DMS 273 (cell line): ENCODE results near the gene TAF1A.
"Not testable (repeated sequence)": the region's sequence is repeated elsewhere in the genome, so short reads cannot be mapped to it uniquely, and the experiment has no call there.

Source experiments
- DNase-seq: peaks from one replicate; lab custom pipeline; 2025; ENCODE audit not compliant: unreplicated experiment; lab: John Stamatoyannopoulos, UW

Gene TAF1A

DNA sequence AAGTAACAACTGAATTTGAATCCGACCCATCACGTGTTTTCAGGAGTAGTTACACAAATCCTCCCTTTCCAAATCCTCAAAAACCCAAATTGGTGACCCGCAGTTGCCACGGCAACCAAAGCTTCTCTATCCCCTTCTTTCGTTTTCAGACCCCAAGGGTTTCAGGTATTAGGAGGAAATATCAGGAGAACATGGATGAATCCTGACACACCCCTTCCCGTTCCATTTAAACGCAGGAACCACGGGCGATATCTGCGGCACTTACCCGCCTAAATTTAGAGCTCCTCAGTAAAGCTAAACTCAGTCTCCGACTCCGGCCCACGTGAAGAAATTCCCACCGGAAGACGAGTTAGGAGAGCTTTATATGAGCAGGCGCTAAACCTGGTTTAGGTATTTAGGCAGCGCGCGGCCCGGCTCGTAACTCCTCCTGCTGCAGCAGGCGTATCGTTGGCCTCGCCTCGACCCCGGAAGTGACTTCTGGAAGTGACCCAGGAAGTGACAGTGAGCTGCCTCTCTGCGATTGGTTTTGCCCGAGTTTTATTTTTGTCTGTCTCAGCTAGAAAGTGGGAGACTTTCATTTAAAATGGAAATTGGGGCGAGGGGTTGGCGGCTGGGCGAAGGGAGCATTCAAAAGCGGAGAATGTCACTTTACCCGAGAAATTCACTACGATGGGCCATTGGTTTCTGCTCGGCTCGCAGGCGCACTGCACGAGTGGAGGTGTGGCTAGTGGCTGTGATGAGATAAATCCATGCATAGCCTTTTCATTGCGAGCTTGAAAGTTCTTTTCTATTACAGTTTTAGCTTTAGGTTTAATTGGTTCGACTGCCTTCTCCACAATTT is at the start of gene TAF1A:
TAF1A (minus strand) TSS at position 472 of the 841 bp plus-strand sequence.
- DNase-seq, result peak; percentile 95

DNA sequence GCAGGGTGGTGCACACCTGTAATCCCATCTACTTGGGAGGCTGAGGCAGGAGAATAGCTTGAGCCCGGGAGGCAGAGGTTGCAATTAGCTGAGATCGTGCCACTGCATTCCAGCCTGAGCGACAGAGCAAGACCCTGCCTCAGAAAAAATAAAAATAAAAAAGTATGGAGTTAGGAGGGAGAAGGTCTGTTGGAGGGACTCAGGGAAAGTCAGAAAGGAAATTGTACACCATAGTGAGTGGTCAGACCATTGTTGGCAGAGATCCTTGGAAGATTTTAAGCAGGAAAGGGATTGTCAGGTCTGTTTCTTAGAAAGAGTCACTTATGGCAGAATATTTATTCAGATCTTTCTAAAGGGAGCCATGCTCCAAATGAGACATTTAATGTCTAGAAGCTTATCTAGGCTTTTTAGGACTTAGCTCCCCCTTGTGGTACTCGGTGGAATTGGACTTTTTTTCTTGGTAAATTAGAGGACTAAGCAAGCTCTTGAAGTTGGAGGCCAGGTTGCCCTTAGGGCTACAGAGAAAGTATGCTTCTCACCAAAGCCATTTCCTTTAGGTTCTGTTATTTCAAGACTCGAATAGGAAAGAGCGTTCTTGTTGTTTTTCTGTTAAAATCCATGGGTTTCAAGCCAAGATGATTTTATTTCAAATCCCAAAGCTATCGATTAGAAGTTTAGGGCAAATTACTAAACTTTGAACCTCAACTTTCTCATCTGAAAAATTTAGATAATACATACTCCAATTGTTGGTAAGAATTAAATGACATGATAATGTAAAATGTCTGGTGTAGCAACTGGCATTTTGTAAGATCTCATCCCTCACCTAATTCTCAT is 44.7 kb upstream of the TAF1A start:
- peak; percentile 95 for DNase-seq

DNA sequence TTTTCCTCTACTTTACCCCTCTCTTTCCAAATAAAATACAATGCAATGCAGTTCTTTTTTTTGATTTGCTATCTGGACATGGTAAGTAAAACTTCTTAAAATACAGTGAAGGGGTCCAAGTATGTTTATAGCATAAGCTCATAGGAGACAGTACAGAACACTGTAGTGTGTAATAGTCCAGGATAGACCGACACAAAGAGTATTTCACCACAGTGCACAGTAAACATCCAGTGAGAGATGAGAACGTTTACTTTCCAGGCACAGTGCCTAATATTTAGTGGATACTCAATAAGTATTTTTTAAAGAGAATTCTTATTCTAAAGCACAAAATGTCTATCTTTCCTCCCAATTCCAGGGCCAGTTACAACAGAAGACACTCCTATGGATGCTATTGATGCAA is 43.0 kb upstream of the TAF1A start:
- no peak for DNase-seq

DNA sequence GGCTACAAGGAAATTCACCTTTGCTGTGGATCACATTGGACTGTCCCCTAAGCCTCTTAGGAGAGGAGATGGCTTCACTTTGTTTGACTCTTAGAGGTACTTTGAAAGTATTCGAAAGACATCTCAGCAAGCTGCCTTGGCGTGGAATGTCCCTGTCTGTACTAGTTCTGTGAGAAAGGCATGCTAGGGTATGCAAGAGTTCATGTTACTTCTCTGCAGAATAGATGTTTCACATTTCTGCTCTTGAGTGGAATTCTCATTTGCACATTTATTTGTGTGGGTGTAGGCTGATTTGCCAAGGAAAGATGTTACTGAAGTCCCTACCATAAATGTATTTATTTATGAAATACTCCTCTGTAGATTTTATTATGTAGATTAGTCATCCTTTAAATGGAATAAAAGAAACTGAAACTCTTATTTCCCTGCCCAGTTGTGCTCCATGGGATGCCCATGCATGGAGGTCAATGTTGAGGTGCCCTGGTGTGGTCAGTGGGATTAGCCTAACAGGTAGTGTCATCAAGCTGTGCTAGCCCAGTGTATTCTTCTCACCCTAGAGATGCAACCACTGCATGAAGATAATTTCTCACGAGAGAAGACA is 42.0 kb upstream of the TAF1A start:
- DNase-seq, result no peak

DNA sequence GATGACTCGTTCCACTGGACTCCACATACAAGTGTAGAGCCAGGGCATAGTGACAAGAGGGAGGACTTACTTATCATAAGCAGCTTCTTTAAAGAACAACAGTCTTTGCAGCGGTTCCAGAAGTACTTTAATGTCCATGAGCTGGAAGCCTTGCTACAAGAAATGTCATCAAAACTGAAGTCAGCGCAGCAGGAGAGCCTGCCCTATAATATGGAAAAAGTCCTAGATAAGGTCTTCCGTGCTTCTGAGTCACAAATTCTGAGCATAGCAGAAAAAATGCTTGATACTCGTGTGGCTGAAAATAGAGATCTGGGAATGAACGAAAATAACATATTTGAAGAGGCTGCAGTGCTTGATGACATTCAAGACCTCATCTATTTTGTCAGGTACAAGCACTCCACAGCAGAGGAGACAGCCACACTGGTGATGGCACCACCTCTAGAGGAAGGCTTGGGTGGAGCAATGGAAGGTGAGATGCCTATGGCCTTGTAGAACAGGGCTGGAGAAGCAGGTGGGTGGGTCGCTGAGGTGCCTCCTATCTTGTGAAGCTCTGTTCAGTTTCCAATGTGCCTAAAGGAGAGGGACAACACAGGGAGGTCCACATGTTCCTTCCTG is 40.3 kb upstream of the TAF1A start:
- DNase-seq, result no peak

DNA sequence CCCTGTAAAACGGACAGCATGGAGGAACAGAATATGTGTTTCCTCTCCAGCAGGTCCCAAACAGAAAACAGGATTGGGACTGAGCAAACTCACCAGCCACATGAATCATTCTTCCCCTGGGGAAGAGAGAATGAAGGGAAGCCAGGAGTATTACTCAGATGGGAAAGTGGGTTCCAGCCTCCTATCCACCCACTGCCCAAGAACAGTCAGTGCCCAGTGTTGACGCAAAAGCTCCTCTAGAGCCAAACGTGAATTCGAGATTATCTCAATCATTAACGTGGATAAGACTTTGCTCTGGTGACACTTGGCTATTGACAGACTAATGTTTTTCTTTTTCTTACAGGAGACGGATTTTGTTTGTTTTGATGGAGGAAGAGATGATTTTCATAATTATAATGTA is 37.5 kb upstream of the TAF1A start:
- no peak for DNase-seq

DNA sequence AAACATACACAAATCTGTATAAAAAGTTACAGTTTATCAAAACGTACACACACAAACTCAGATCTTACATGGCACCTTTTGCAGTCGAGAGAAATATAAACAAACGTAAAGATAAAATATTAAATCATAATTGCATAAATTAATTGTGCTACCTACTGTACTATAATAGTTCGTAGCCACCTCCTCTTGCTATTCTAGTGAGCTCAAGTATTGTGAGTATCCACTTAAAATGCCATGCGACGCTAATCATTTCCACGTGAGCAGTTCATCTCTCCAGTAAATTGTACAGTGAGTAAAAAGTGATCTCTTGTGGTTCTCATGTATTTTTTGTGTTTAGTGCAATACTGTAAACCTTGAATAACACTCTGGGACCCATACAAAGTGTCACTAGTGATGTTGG is 34.5 kb upstream of the TAF1A start:
- DNase-seq, result no peak

DNA sequence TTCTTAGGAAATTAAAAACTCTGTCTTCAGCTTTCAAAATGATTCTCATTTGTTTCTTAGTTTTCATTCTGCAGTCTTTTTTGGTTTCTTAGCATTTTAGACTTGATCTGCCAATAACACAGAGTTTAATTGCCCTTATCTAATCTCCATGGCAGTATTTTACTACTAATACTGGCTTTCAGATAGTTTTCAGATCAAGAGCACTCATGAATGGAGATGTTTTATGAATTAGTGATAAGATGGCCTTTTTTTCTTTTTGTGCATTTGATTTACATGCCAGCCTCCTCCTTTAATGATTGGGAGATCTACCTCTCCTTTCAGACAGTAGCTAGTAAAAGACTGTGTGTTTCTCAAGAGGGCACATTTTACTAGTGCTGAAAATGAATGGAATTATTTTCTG is 33.7 kb upstream of the TAF1A start:
- DNase-seq, result no peak

DNA sequence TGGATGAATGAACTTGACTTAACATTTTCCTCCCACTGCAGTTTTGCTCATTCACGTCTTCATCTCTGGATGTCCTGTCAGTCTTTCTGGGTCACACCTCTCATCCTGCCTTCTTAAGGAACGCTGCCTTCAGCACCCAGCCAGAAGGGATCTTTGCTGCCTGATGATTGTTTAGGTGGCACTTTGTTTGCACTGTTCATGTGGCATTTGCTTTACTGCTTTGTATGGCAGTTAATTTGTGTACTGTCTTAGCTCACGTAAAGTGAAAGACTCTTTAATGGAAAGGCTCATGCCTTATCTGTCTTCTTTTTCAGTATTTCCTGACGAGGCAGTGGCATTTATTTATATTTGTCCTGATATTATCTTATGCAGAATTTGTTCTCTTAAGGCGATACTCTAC is 33.0 kb upstream of the TAF1A start:
- no peak for DNase-seq

DNA sequence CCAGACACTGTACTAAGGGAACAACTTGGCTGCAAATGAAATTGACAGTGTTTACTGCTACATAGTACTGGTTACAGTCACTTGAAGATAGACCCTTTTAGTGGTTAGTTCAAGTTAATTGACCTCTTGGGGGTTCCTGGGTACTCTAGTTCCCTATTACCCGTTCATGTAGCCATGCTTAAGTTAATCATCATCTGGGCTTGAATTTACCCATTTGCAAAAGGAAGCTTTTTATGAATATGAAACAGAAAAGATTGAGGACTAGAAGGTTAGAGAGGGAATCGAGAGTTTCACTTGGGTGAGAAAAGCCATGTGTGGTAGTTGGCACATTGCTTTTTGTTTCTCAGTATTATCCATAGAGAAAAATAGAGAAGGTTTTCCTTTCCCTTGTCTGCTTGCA is 30.8 kb upstream of the TAF1A start:
- DNase-seq, result no peak

DNA sequence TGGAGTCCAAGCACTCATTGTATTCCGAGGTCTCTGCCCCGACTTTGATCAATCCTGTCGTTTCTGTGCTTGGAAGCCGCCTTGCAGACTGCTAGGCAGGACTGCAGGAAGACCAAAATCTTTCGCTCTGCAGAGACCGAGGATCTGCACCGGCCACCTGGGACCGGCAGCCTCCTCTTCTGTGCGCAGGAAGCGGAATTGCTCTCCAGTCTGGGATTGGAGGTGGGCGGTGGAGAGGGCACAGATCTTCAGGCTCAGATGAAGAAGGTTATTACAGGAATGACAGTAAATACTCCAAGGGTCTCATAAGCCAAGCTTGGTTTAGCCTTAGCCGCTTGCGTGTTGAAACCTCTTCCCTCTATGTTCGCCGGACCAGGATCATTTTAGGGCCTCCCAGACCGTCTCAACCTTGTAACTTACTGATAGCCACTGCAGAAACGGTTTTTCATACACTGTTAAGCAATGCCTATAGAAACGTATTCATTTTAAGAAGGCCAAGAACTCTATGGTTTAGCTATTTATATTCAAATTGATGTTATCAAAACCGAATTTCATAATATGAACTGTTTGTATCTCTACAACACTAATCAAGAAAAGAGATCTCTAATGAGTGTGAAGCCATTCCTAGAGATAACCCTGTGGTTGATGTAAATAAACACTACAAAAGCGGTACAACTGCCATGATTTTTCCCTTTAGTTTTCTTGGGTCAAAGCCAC is 29.3 kb upstream of the TAF1A start:
- peak; percentile 63 for DNase-seq

DNA sequence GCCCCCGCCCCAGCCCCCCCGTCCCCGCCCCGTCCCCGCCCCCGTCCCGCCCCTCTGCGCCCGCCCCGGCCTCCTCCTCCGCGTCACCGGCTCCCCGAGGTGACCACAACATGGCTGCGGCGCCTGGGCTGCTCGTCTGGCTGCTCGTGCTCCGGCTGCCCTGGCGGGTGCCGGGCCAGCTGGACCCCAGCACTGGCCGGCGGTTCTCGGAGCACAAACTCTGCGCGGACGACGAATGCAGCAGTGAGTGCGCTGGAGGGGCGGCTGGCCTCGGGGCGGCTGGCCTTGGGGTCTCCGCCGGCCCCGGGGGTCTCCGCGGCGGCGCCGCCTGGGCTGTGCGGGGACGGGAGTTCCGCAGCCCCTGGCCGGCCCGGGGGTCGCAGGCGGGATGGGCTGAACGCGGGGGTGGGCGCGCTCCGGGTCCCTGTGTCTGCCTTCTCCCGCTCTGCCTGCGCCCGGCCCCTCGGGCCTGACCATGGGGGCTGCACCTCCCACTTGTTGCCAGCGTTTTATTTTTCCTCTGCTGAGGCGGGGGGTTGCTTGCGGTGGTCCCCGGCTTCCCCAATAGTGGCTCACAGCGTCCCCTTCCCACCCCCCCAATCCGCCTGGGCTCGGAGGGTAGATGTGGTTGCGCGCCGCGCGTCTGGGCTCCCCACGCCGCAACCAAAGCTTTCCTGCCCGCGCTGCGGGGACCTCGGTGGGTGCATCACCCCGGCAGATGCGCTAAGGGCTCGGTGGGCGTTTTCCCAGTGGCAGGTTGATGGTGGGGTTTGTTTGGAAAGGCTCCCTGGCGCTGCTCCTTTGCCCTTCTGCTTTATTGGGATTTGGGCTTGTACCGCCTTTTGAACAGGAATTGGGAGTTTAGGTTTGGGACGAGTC is 28.5 kb upstream of the TAF1A start, which contains the start of gene MIA3:
MIA3 (plus strand) TSS at position 97 of the 879 bp plus-strand sequence; CDS start at position 111, 14 bp downstream.
- peak; percentile 87 for DNase-seq

DNA sequence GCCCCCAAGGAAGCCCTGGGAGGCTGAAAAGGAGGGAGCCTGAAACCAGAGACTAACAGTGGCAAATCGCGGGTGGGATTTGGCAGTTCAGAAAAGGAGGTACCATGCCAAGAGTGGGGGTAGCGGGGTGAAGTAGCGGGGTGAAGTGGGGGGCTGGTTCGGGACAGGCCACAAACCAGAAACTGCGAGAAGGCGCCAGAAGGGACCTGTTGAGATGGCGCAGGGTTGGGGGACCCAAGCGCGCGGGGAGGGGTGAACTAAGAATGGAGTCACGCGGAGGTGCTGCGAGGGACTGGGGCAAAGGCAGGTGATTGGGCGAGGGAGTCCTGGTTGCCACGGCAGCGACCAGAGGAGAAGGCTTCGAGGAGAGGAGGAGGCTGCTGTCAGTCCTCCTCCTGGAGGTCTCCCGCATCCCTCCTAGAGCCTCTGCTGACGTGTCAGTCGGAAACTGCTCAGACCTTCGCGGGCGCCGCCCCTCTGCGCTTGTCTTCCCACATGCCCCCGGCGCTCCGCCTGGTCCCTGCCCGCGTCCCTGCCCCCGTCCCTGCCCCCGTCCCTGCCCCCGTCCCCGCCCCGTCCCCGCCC is 27.7 kb upstream of the TAF1A start:
- peak; percentile 99 for DNase-seq

DNA sequence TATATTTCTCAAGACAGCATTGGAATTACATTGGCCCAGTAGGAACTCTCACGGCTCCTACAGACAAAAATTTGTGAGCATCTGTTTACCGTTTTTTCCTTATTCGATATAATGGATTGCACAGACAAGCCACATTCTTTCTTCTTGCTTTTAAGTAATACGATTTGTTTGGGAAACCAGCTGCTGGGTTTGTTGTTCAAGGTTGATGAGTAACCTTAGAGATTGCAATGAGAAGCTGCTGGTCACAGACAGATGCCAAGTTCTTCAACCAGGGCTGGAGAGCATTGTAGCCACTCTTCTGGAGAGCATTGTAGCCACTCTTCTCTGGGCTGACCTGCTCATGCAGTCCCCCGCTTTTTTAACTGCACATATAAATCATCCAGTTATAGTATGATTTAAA is 26.8 kb upstream of the TAF1A start:
- DNase-seq, result peak; percentile 52

DNA sequence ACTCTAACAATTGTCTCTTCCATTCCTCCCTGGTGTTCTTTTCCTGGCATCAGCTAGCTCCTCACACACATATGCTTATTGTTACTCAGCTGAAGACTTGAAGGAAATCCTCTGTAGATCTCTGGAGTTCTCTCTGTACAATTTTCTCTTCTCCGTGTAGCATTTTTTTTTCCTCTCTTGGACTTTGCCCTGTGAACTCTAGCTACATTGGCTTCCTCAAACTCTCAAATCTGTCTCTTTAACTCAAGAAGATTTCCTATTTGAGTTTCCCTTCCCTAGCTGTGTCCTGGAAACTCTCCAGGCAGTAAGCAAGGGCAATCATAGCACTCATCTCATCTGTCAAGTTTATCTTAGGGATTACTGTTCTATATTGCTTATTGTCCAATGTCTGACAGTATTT is 23.9 kb upstream of the TAF1A start:
- no peak for DNase-seq

DNA sequence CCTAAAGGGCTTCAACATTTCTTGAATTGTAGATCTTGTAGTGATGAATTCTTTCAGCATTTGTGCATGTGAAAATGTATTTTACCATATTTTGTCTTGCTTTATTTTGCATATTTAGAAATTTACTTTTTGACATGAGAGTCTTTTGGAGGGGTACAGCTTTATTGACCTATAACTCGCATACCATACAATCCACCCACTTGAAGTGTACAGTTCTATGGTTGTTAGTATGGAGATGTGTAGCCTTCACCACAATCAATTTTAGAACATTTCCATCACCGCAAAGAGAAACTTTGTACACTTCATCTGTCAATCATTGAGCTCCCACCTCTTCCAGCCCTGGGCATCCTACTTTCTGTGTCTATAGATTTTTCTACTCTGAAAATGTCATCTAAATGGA is 21.0 kb upstream of the TAF1A start:
- DNase-seq, result no peak

DNA sequence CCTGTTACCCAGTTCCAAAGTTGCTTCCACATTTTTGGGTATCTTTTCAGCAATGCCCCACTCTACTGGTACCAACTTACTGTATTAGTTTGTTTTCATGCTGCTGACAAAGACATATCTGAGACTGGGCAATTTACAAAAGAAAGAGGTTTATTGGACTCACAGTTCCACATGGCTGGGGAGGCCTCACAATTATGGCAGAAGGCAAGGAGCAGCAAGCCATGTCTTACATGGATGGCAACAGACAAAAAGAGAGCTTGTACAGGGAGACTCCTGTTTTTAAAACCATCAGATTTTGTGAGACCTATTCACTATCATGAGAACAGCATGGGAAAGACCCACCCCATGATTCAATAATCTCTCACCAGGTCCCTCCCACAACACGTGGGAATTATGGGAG is 19.4 kb upstream of the TAF1A start:
- not testable (repeated sequence) for DNase-seq

DNA sequence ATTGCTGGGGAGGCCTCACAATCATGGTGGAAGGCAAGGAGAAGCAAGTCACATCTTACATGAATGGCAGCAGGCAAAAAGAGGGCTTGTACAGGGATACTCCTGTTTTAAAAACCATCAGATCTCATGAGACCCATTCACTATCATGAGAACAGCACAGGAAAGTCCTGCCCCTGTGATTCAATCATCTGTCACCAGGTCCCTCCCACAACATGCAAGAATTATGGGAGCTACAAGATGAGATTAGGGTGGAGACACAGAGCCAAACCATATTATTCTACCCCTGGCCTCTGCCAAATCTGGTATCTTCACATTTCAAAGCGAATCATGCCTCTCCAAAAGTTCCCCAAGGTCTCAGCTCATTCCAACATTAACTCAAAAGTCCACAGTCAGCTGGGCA is 17.0 kb upstream of the TAF1A start:
- no peak for DNase-seq

DNA sequence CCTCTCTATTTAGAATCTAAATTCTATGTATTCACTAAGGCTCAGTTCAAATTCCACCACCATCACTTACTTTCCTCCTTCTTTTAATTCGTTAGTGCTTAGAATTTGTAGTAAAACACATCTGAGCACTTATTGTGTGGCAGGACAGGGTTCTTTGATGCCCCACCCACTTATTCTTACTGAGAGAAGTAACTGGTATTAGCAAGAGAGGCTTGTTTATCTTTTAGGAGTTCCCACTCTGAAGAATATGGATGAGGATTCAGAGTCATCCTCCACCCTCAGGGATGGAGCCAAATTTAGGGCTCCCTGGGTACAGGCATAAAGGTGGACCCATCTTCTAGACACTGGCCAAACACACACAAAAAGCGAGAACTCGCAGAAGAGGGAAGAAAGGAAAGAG is 11.5 kb upstream of the TAF1A start:
- DNase-seq, result no peak
